H9 (cell line): ENCODE results near the gene PAQR9. TPM values are rescaled to one million over a fixed set of nuclear protein-coding genes. Genes with fewer than 3 reads are reported as not detected.
A peak's percentile ranks its signal among the peaks of the same experiment; 100 is the strongest.

Experiments used
- DNase-seq: peaks from one replicate; pipeline ENCODE4 v3.0.0-alpha.2; 2017
- H2AFZ ChIP-seq: one replicate; pipeline ENCODE4 v1.6.1; 2013; ENCODE audit warnings: mild to moderate bottlenecking, low read length, control low read depth, moderate library complexity
- H2AK5ac ChIP-seq: 2 replicates; pipeline ENCODE4 v1.6.1; 2013; ENCODE audit warnings: low read length, control low read depth, mixed read lengths; ENCODE audit not compliant: insufficient read length
- H2BK120ac ChIP-seq: one replicate; pipeline ENCODE4 v1.6.1; 2013; ENCODE audit warnings: low read depth, mild to moderate bottlenecking, low read length, control low read depth, inconsistent platforms; ENCODE audit not compliant: poor library complexity, severe bottlenecking
- H2BK12ac ChIP-seq: 2 replicates; pipeline ENCODE4 v1.6.1; 2013; ENCODE audit warnings: low read length, control low read depth, mixed read lengths, low read depth; ENCODE audit not compliant: insufficient read length
- H2BK15ac ChIP-seq: 2 replicates; pipeline ENCODE4 v1.6.1; 2013; ENCODE audit warnings: low read depth, low read length, control low read depth
- H2BK20ac ChIP-seq: one replicate; pipeline ENCODE4 v1.6.1; 2013; ENCODE audit warnings: low read depth, mild to moderate bottlenecking, low read length, control low read depth, inconsistent platforms; ENCODE audit not compliant: poor library complexity, severe bottlenecking
- H2BK5ac ChIP-seq: 2 replicates; pipeline ENCODE4 v1.6.1; 2013; ENCODE audit warnings: low read length, control low read depth, mixed read lengths; ENCODE audit not compliant: insufficient read length
- H3K14ac ChIP-seq: 2 replicates; pipeline ENCODE4 v1.6.1; 2013; ENCODE audit warnings: low read length, control low read depth; ENCODE audit not compliant: insufficient read depth
- H3K18ac ChIP-seq: 2 replicates; pipeline ENCODE4 v1.6.1; 2013; ENCODE audit warnings: low read depth, mild to moderate bottlenecking, mixed read lengths, low read length, control low read depth; ENCODE audit not compliant: insufficient read length
- H3K23ac ChIP-seq: 2 replicates; pipeline ENCODE4 v1.6.1; 2013; ENCODE audit warnings: low read length, control low read depth, mixed read lengths, low read depth; ENCODE audit not compliant: insufficient read length
- H3K23me2 ChIP-seq: 2 replicates; pipeline ENCODE4 v1.6.1; 2013; ENCODE audit warnings: low read depth, mild to moderate bottlenecking, mixed read lengths, low read length, control low read depth; ENCODE audit not compliant: insufficient read length, poor library complexity, severe bottlenecking
- H3K27ac ChIP-seq: 2 replicates; pipeline ENCODE4 v1.5.1; 2013; ENCODE audit warnings: low read length, control low read depth, mixed read lengths, low read depth; ENCODE audit not compliant: insufficient read length
- H3K27me3 ChIP-seq: 2 replicates; pipeline ENCODE4 v1.6.1; 2013; ENCODE audit warnings: low read length, control low read depth, inconsistent platforms; ENCODE audit not compliant: insufficient read depth
- H3K4ac ChIP-seq: 2 replicates; pipeline ENCODE4 v1.6.1; 2013; ENCODE audit warnings: low read depth, mild to moderate bottlenecking, control low read depth, inconsistent platforms, low read length, moderate library complexity
- H3K4me1 ChIP-seq: 2 replicates; pipeline ENCODE4 v1.6.1; 2013; ENCODE audit warnings: low read length, control low read depth, inconsistent platforms; ENCODE audit not compliant: insufficient read depth
- H3K4me2 ChIP-seq: 2 replicates; pipeline ENCODE4 v1.6.1; 2013; ENCODE audit warnings: low read length, control low read depth, mixed read lengths; ENCODE audit not compliant: insufficient read length, insufficient read depth
- H3K56ac ChIP-seq: 2 replicates; pipeline ENCODE4 v1.6.1; 2013; ENCODE audit warnings: low read depth, mild to moderate bottlenecking, mixed read lengths, low read length, control low read depth; ENCODE audit not compliant: insufficient read length
- H3K79me1 ChIP-seq: 2 replicates; pipeline ENCODE4 v1.6.1; 2013; ENCODE audit warnings: low read depth, mild to moderate bottlenecking, moderate library complexity, low read length, control low read depth, inconsistent platforms; ENCODE audit not compliant: insufficient read depth, poor library complexity, severe bottlenecking
- H3K79me2 ChIP-seq: 2 replicates; pipeline ENCODE4 v1.6.1; 2013; ENCODE audit warnings: low read length, control low read depth, inconsistent platforms; ENCODE audit not compliant: insufficient read depth
- H3K9ac ChIP-seq: 2 replicates; pipeline ENCODE4 v1.6.1; 2013; ENCODE audit warnings: low read length, control low read depth, mixed read lengths; ENCODE audit not compliant: insufficient read length; ENCODE audit errors: extremely low read depth
- H3K9me3 ChIP-seq: one replicate; pipeline ENCODE4 v1.6.1; 2013; ENCODE audit warnings: low read depth, low read length, inconsistent platforms; ENCODE audit not compliant: control insufficient read depth
- H3T11ph ChIP-seq: one replicate; pipeline ENCODE4 v1.6.1; 2013; ENCODE audit warnings: mild to moderate bottlenecking, low read length, control low read depth, inconsistent platforms
- H4K20me1 ChIP-seq: one replicate; pipeline ENCODE4 v1.6.1; 2013; ENCODE audit not compliant: control insufficient read depth, insufficient read length, insufficient read depth
- H4K5ac ChIP-seq: 2 replicates; pipeline ENCODE4 v1.6.1; 2013; ENCODE audit warnings: low read depth, mild to moderate bottlenecking, mixed read lengths, low read length, control low read depth; ENCODE audit not compliant: insufficient read length
- H4K8ac ChIP-seq: replicated peaks from 2 replicates; pipeline ENCODE4 v1.6.1; 2013; ENCODE audit warnings: low read length, control low read depth, mixed read lengths, low read depth; ENCODE audit not compliant: insufficient read length
- H4K91ac ChIP-seq: 2 replicates; pipeline ENCODE4 v1.6.1; 2013; ENCODE audit warnings: low read depth, mild to moderate bottlenecking, moderate library complexity, mixed read lengths, low read length, control low read depth; ENCODE audit not compliant: insufficient read length
- H3K27ac Mint-ChIP-seq, 3 experiments: 2 replicates in 2 of 3; 3 replicates in 1 of 3; pipeline ENCODE4 v1.8.0; 2020 to 2021; ENCODE audit warnings: mixed read lengths in 3 of 3, mild to moderate bottlenecking in 1 of 3, moderate library complexity in 1 of 3
- H3K27me3 Mint-ChIP-seq: 2 replicates; pipeline ENCODE4 v1.8.0; 2021; ENCODE audit warnings: low read depth, mild to moderate bottlenecking, moderate library complexity, mixed read lengths
- H3K36me3 Mint-ChIP-seq, 3 experiments: 2 replicates in 2 of 3; 3 replicates in 1 of 3; pipeline ENCODE4 v1.8.0; 2020 to 2021; ENCODE audit warnings: low read depth in 3 of 3, mixed read lengths in 3 of 3; ENCODE audit not compliant: insufficient read depth in 1 of 3
- H3K4me1 Mint-ChIP-seq, 2 experiments: 2 replicates each; pipeline ENCODE4 v1.8.0; 2020; ENCODE audit warnings: mixed read lengths in 2 of 2
- H3K4me3 Mint-ChIP-seq, 2 experiments: 2 replicates in 1 of 2; 3 replicates in 1 of 2; pipeline ENCODE4 v1.8.0; 2020 to 2021; ENCODE audit warnings: mild to moderate bottlenecking in 2 of 2, mixed read lengths in 2 of 2, moderate library complexity in 1 of 2
- H3K9me3 Mint-ChIP-seq, 2 experiments: 2 replicates in 1 of 2; 3 replicates in 1 of 2; pipeline ENCODE4 v1.8.0; 2020; ENCODE audit warnings: mild to moderate bottlenecking in 2 of 2, mixed read lengths in 2 of 2, moderate library complexity in 1 of 2
- WGBS: extraction: QIAGEN DNeasy Blood & Tissue Kit; methylation state at CpG from one replicate; pipeline ENCODE4 v1.1.7; 2013; ENCODE audit warnings: missing lambda C conversion rate, low lambda C conversion rate, mixed read lengths; ENCODE audit not compliant: insufficient read length; ENCODE audit errors: extremely low coverage; 5-methylcytosine and 5-hydroxymethylcytosine counted together
- total RNA-seq: library from RNA; stranded (reverse); gene quantifications from 2 replicates; pipeline ENCODE4 v1.2.1, GENCODE V29; 2021
- TF ChIP-seq, protein P1 (sequence below): fragments of 200-600 bp; sonication (generic); conservative IDR thresholded peaks from 3 replicates; pipeline ENCODE4 v1.8.0; 2021; ENCODE audit warnings: antibody characterized with exemption, mild to moderate bottlenecking

The PAQR9 gene
- total RNA-seq, 1 experiment from 2014 or later = 2.3 TPM

- Histone ChIP-seq H3K4me1 (peaks cover 6% of the 10 kb centered on the region; the same call in 1 of the 2 replicates), H3K4ac (no peak overlapping the region), H4K8ac (no peak overlapping the region), H3K79me1 (no peaks in the 10 kb centered on the region), H2BK15ac (no peak overlapping the region), H4K5ac (no peak overlapping the region), H2BK120ac (no peak overlapping the region), H4K91ac (no peak overlapping the region), H2AK5ac (no peak overlapping the region), H3K4me2 (no peak overlapping the region), H3K9me3 (no peaks in the 10 kb centered on the region), H2BK20ac (no peak overlapping the region), H3K79me2 (no peaks in the 10 kb centered on the region), H2BK12ac (no peak overlapping the region), H3K56ac (no peak overlapping the region), H3K27me3 (no peaks in the 10 kb centered on the region), H3K18ac (no peak overlapping the region), H3K9ac (no peak overlapping the region), H2AFZ (no peak overlapping the region), H3K23ac (no peak overlapping the region), H3K27ac (no peak overlapping the region), H3T11ph (no peak overlapping the region), H3K23me2 (no peaks in the 10 kb centered on the region), H3K14ac (no peak overlapping the region), H2BK5ac (no peak overlapping the region), H4K20me1 (no peaks in the 10 kb centered on the region)
- Mint-ChIP-seq H3K27ac (peak overlapping the region in 1 of 3 experiments; percentile 35; a peak in 1 of 7 replicates), H3K4me1 (peaks cover 6 to 7% of the 10 kb centered on the region in 2 experiments), H3K36me3 (no peaks in the 10 kb centered on the region; a peak in 2 of 7 replicates), H3K4me3 (no peak overlapping the region), H3K9me3 (no peaks in the 10 kb centered on the region), H3K27me3 (no peaks in the 10 kb centered on the region)
- TF ChIP-seq, protein P1, sequence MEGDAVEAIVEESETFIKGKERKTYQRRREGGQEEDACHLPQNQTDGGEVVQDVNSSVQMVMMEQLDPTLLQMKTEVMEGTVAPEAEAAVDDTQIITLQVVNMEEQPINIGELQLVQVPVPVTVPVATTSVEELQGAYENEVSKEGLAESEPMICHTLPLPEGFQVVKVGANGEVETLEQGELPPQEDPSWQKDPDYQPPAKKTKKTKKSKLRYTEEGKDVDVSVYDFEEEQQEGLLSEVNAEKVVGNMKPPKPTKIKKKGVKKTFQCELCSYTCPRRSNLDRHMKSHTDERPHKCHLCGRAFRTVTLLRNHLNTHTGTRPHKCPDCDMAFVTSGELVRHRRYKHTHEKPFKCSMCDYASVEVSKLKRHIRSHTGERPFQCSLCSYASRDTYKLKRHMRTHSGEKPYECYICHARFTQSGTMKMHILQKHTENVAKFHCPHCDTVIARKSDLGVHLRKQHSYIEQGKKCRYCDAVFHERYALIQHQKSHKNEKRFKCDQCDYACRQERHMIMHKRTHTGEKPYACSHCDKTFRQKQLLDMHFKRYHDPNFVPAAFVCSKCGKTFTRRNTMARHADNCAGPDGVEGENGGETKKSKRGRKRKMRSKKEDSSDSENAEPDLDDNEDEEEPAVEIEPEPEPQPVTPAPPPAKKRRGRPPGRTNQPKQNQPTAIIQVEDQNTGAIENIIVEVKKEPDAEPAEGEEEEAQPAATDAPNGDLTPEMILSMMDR = peak; percentile 54
- WGBS = no CpG with 5 or more reads among the region's 6 CpGs
- peak; percentile 81 for DNase-seq
Measured at GRCh38 chr3:142931222-142931621, 32.3 kb downstream of the PAQR9 start.
